GM19238 (cell line): Measurements from ENCODE around the gene REG3G.
"Not testable (repeated sequence)": the region's sequence is repeated elsewhere in the genome, so short reads cannot be mapped to it uniquely, and the experiment has no call there.

ENCODE experiments used
- DNase-seq: peaks from one replicate; pipeline ENCODE4 v3.0.0; 2011; ENCODE audit warnings: low spot score; ENCODE audit not compliant: insufficient read length

Gene REG3G

GRCh38 chr2:79016342-79016741, 9.2 kb upstream of the REG3G start:
- DNase-seq: no peak

GRCh38 chr2:79026061-79026460, 559 bp downstream of the REG3G start:
- no peak for DNase-seq

- no peak for DNase-seq
Observed at GRCh38 chr2:79039944-79040343, 14.4 kb downstream of the REG3G start.

- DNase-seq: no peak
Observed at GRCh38 chr2:79041032-79041448, 15.5 kb downstream of the REG3G start.

- not testable (repeated sequence) for DNase-seq
Observed at GRCh38 chr2:79053486-79053885, 28.0 kb downstream of the REG3G start.

GRCh38 chr2:79054769-79055168, 29.3 kb downstream of the REG3G start:
- not testable (repeated sequence) for DNase-seq

- DNase-seq: no peak
Observed at GRCh38 chr2:79065201-79065600, 39.7 kb downstream of the REG3G start.

GRCh38 chr2:79071078-79071477, 45.6 kb downstream of the REG3G start:
- DNase-seq: no peak
